Measurements from ENCODE around the gene DHRS3.
A peak's percentile ranks its signal among the peaks of the same experiment; 100 is the strongest.
"Not testable (repeated sequence)": the region's sequence is repeated elsewhere in the genome, so short reads cannot be mapped to it uniquely, and the experiment has no call there.

Gene DHRS3

GRCh38 chr1:12539705-12540579 lies 78.1 kb downstream of the DHRS3 start:
- DNase-seq: peak; percentile 88

DNA sequence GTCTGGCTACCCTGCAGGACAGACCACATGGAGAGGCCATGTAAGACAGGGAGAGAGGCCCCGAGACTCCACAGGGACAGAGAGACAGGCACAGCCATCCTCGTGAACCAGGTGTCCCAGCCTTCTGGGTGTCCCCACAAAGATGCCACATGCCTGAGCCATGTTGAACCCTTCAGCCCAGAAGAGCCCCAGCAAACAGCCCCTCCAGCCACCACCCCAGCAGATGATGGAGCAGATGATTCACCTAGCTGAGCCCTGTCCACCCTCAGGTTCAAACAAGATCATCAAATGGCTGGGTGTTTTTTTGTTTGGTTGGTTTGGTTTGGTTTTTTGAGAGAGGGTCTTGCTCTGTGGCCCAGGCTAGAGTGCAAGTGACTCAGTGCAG lies 78.7 kb downstream of the DHRS3 start:
- no peak for DNase-seq

DNA sequence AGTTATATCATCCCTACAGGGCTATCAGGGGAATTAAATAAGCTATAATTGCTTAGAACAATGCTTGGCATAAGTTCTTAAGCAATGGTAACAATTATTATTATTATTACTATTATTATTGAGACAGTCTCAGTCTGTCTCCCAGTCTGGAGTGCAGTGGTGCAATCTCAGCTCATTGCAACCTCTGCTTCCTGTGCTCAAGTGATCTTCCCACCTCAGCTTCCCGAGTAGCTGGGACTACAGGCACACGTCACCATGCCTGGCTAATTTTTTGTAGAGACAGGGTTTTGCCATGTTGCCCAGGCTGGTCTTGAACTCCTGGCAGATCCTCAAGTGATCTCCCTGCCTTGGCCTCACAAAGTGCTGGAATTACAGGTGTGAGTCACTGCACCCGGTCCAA lies 79.5 kb downstream of the DHRS3 start:
- not testable (repeated sequence) for DNase-seq

- DNase-seq: no peak
Observed at GRCh38 chr1:12537906-12538461, 80.0 kb downstream of the DHRS3 start.

GRCh38 chr1:12537294-12537693 lies 80.7 kb downstream of the DHRS3 start:
- DNase-seq: no peak

- no peak for DNase-seq
Observed at GRCh38 chr1:12536023-12536639, 81.9 kb downstream of the DHRS3 start.

- no peak for DNase-seq
Observed at GRCh38 chr1:12532405-12533315, 85.3 kb downstream of the DHRS3 start.

GRCh38 chr1:12531179-12531499 lies 86.9 kb downstream of the DHRS3 start:
- no peak for DNase-seq

DNA sequence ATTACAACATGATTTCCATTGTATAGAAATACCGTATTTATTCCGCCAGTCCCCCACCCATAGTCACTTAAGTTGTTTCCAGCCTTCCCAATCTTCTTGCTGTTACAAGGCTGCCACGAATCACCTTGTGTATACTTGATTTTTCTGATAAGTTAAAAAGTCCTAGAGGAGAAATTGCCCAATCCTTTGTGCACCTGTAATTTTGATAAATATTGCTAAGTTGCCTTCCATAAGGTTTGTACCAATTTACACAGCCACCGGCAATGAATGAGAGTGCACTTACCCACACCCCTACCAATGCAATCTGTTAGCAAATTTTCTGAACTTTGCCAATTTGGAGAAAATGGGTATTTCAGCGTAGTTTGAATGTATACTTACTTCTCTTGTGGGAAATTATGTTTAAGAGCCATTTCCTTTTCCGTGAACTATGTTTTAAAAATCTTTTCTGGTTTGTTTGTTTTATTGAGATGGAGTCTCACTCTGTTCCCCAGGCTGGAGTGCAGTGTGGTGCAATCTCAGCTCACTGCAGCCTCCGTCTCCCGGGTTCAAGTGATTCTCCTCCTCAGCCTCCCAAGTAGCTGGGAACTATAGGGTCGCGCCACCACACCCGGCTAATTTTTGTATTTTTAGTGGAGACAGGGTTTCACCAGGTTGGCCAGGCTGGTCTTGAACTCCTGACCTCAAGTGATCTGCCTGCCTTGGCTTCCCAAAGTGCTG lies 87.4 kb downstream of the DHRS3 start:
- no peak for DNase-seq

DNA sequence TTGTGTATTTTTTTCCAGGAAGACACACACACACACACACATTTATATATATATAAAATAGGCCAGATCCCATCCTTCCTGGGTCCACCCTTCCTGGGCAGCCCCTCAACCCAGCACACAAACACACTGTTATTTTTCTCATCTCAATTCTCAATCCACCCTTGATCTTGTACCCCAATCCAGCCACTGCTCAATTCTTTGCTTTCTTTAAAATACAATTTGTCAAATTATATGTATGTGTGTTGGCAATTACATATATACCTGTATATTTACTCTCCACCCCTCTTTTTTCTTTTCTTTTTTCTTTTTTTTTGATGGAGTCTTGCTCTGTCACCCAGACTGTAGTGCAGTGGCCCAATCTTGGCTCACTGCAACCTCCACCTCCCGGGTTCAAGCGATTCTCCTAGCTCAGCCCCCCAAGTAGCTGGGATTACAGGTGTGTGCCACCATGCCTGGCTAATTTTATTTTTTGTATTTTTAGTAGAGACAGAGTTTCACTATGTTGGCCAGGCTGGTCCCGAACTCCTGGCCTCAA lies 88.3 kb downstream of the DHRS3 start:
- DNase-seq: no peak

- DNase-seq: no peak
Observed at GRCh38 chr1:12528021-12528852, 89.8 kb downstream of the DHRS3 start.

GRCh38 chr1:12527564-12527963 lies 90.4 kb downstream of the DHRS3 start:
- no peak for DNase-seq

- peak; percentile 34 for DNase-seq
Observed at GRCh38 chr1:12525311-12526181, 92.5 kb downstream of the DHRS3 start.

GRCh38 chr1:12524266-12524665 lies 93.7 kb downstream of the DHRS3 start:
- no peak for DNase-seq

DNA sequence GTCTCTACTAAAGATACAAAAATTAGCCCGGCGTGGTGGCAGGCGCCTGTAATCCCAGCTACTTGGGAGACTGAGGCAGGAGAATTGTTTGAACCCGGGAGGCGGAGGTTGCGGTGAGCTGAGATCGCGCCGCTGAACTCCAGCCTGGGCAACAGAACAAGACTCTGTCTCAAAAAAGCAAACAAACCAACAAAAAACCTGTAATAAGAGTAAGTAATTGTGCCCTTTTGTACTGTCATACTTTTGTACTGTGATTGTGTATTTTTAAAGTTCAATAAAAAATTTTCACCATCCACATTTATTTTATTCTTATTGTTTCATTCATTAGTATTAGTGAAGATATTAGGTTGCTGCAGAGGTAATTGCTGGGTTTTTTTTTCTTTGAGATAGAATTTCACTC lies 95.2 kb downstream of the DHRS3 start:
- DNase-seq: not testable (repeated sequence)

DNA sequence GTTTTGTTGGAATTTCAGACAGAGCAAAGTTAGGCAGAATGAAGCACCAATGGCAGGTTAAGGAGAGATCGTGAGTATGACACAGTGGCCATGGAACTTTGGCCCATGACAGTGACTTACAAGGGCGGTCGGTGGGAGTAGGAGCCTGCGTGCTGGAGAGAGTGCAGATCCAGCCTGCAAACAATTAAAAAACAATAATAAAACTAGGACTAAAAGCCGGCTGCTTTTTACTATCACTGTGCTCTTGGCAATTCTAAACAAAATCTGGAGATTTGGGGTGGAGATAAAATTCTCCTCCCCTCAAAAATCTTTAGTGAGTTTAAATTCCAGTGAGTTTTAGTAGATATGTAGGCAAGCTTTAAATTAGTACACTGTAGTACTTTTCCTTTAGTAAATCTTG lies 96.9 kb downstream of the DHRS3 start:
- DNase-seq: no peak

DNA sequence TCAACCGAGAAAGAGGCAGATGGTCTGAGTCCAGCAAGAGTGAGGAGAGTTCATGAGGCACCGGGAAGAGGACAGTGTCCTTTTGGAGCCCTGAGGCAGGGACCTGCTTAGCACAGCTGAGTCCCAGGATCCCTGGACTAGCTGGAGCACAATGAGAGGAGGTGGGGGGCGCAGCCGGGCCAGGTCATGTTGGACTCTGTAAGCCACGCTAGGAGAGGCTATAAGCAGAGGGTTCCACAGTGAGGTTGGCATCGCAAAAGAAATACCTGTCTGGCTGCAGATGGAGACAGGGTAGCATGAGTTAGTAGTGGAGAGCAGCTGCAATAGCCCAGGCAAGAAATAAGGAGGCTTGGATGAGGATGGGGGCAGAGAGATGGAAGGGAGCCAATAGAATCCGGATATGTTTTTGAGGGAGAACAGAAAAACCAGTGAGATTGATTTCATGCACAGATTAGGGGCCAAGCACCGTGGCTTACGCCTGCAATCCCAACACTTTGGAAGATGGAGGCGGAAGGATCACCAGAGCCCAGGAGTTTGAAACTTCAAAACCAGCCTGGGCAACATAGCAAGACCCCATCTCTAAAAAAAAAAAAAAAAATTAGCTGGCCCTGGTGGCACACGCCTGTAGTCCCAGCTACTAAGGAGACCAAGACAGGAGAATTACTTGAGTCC lies 98.2 kb downstream of the DHRS3 start:
- DNase-seq: no peak

GRCh38 chr1:12518931-12519692 lies 98.9 kb downstream of the DHRS3 start:
- DNase-seq: peak; percentile 63

All from right kidney (tissue), 1 donor.